ENCODE results near the gene NRDC.
"Not testable (repeated sequence)": the region's sequence is repeated elsewhere in the genome, so short reads cannot be mapped to it uniquely, and the experiment has no call there.

NRDC gene

DNA sequence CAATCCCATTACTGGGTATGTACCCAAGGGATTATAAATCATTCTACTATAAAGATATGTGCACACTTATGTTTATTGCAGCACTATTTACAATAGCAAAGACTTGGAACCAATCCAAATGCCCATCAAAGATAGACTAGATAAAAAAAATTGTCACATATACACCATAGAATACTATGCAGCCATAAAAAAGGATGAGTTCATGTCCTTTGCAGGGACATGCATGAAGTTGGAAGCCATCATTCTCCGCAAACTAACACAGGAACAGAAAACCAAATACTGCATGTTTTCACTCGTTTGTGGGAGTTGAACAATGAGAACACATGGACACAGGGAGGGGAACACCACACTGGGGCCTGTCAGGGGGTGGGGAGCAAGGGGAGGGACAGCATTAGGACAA is 16.2 kb upstream of the NRDC start:
- not testable (repeated sequence) for DNase-seq

GRCh38 chr1:51878308-51878615 is 265 bp downstream of the NRDC start:
- DNase-seq: no peak

DNA sequence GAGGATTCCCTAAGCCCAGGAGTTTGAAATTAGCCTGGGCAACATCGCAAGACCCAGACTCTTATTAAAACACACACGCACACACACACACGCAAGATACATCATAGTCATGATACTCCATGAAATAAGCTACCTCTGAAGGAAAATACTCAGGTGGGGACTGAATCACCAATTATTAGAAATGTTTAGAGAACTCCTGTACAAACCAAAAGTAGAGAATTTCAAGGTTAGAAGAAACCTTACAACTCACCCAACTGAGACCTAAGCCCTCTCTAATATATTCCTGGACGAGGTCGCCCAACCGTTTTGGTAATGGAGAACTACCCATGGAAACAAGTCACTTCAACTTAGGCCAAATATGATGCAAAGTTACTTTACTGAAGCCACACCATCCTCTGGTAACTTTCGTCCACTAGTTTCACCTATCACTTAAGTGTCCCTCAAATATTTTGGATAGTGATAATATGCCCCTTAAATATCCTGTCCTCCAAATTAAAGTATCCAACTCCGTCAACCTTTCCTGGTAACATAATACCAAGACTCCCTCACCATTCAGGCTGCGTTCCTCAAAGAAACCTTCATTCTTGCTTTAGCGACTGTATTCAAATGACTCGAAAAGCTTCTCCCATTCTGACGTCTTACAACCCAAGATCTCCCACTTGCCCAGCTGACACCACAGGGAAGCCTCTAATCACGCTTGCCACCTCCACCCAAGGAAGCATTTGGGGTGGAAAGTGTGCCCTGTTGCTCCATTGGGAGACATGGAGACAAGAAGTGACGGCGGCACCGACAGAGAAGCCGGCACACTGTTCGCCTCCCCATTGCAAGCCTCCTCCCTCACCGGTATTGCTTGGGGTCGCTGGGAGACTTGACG is 856 bp downstream of the NRDC start:
- no peak for DNase-seq

GRCh38 chr1:51875836-51876235 is 2.7 kb downstream of the NRDC start:
- no peak for DNase-seq

GRCh38 chr1:51875291-51875772 is 3.2 kb downstream of the NRDC start:
- no peak for DNase-seq

GRCh38 chr1:51873270-51873669 is 5.3 kb downstream of the NRDC start:
- not testable (repeated sequence) for DNase-seq

DNA sequence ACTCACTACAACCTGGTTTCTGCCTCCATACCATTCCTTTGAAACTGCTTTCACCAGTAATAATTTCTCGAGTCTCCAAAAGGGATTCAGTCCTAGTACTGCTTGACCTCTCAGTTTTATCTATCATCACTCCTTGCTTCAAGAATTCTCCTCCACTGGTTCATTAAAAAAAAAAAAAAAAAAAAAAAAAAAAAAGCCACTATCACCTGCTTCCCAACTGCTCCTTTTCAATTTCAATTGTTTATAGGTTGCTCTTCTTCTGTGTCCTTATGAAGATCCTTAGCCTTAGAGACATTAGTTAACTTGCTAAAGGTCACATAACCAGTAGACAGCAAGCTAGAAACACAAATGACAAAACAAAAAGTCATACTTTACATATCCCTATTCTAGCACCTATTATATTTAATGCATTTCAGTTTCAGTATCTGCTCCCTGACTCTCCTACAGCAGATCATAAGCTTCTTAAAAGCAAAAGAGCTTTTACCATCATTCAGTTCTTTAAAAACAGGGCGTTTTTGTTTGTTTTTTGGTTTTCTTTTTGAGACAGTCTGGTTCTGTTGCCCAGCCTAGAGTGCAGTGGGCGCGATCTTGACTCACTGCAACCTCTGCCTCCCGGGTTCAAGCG is 7.1 kb downstream of the NRDC start:
- no peak for DNase-seq

DNA sequence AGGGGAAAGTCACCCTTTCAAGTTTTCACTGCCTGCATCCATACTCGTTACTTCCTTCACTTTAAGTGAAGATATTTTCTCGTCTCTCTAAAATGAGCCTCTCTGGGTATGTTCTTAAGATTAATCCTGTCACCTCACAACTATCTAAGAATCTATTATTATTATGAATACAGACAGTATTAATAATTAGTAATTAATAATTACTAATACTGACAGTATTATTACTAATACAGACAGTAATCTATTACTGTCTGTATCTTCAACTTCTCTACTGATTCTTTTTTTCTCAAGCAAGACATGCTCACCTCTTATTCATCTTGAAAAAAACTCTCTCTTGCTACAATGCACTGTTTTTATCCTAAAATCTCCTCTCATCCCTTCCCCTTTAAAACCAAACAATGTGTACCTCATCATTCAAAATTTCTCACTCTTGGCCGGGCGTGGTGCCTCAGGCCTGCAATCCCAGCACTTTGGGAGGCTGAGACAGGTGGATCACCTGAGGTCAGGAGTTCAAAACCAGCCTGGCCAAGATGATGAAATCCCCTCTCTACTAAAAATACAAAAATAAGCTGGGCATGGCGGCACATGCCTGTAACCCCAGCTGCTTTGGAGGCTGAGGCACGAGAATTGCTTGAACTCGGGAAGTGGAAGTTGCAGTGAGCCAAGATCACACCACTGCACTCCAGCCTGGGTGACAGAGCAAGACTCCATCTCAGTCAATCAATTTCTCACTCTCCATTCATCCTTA is 7.8 kb downstream of the NRDC start:
- no peak for DNase-seq

DNA sequence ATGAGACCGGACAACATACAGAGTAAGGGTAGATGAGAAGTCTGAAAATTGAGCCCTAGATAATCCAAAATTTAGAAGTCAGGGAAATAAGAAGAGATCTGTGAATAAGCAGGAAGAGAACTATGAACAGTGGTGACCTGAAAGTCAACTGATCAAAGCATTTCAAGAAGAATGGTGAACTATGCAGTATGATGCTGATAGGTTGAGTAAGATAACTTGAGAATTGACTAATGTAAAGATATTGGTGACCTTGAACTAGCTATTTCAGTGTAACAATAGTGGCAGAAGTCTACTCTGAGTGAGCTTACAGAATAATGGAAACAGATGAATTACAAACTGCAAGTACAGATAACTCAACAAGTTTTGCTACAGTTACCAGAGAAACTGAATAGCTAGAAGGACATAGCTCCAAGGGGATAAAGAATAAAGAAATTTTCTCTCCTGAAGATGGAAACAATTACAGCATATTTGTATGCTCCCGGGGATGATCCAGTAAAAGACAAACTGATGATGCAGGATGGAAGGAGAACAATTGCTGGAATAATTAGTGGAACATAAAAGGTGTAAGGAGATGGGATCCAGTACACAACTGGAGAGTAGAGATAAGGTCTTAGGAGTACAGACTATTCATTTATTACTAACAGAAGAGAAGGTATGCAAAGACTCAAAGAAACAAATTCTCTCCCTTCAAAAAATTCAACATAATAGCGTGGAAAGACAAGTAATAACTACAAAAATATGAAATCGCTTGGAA is 10.9 kb downstream of the NRDC start:
- no peak for DNase-seq

DNA sequence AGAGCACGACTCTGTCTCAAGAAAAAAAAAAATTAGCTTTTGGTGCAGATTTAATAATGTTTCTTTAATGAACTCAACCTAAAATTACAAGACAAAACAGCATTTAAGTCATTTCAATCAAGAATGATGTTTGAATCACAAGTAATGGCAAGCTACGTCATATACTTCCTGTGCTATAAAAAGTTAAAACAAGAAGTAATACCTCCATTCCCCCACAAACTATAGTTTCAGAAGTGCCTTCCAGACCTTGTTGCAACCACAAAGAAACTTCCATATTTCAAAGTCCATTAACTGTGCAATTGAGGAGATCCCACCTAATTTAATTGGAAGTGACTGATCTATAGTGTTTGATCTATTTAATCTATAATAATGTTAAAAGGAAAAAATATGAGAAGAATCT is 15.1 kb downstream of the NRDC start:
- no peak for DNase-seq

DNA sequence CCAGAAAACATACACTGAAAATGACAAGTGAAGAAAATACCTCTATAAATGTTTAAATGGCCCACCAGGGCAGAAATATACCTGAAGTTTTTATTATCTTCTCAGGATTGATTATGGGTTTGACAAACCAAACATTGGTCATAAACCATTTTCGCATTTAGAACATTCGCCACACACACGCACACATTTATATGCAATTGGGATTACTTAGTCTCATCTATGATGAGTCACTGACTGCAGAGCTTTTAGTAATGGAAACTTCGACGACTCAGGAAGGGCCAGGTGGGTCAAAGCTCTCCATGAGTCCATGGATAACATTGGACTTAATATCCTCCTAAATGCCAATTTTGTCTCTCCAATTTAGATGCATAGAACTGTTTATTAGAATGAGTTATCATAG is 16.9 kb downstream of the NRDC start:
- DNase-seq: no peak

- no peak for DNase-seq
Measured at GRCh38 chr1:51859735-51860134, 18.8 kb downstream of the NRDC start.

DNA sequence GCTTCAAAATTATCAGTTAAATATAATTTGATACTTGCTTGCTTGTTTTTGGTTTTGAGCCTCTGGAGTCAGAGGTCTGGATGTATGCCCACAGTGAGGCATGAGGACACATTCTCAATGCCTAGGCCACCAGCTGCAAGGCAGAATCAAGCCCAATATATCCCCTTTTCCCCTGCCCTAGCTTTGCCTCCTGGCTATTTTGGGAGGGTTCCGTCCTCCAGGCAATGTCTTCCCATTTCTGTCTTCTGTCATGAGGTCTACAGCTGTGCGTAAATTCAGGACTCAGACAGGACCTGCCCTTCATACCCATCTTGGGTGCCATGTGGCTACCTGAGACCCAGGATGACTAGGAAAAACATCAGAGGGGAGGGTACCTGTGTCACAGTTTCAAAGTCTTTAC is 19.2 kb downstream of the NRDC start:
- DNase-seq: no peak

DNA sequence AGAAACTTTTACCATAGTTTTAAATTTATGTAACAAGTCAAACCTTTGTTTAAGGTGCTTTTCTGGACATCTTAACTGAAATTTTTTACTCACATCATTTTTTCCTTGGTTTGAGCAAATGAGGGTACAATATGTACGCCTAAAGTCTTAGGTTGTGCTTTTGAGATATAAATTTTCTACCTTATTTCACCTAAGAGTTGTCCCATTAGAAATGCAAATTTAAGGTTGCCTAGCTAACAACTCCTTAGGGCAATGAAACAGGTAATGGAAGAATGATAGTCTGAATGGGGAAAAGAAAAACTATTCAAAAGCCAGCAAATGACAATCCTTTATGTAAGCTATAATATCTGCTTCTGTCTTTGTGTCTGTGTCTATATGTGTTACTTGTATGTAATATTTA is 19.6 kb downstream of the NRDC start:
- DNase-seq: no peak

DNA sequence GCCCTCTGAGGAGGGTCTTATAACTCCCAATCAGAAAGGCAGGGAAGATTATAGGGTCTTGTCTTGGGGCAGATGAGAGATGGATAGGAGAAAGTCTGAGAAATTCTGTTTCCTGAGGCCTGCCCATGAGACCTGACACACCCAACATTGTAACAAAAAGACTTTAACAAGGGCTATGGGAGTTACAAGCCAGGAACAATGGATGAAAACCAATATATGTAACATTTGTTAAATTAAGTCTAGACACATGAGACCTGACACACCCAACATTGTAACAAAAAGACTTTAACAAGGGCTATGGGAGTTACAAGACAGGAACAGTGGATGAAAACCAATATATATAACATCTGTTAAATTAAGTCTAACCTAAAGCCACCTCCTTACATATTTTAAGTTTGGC is 21.8 kb downstream of the NRDC start:
- DNase-seq: no peak

- no peak for DNase-seq
Measured at GRCh38 chr1:51855624-51856023, 22.9 kb downstream of the NRDC start.

DNA sequence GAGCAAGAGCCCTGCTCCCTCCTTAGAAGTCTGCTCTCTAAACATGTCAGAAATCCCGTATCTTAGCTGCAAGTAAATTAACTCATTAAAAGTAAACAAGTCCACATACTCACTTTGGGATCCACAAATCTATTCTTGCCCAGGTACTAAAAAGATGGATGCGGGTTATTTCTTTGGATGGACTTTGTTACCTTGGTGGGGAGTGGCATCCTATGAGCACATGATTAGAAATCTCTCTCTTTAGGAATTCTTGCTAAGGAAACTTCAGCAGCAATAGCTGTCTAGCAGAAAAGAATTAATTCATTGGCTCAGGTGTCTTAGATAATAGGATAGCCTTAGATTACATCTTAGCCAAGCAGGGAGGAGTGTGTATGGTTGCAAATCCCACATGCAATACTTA is 25.2 kb downstream of the NRDC start:
- DNase-seq: no peak

DNA sequence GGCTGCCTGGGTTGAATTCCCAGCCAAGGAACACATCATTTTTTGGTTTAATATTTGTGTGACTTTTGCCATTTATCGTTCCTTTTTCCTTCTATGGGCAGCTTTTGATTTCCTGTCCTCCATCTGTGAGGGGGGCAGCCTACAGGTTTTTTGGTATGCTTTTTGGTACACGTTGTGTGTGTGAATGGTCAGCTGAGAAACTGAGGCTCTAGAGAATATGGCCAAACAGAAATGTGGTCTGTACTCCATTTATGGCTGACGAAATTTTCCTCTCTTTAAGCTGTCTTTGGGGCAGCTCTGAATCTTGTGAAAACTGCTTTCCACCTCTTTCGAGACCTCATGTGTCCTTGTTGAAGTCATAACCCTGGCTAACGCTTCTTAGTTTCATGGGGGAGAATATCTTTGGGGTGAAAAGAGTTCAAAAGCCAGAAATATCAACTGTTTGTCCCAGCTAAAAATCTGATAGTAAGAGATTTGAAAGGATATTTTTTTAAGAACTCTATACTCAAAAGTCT is 26.6 kb downstream of the NRDC start:
- DNase-seq: no peak

DNA sequence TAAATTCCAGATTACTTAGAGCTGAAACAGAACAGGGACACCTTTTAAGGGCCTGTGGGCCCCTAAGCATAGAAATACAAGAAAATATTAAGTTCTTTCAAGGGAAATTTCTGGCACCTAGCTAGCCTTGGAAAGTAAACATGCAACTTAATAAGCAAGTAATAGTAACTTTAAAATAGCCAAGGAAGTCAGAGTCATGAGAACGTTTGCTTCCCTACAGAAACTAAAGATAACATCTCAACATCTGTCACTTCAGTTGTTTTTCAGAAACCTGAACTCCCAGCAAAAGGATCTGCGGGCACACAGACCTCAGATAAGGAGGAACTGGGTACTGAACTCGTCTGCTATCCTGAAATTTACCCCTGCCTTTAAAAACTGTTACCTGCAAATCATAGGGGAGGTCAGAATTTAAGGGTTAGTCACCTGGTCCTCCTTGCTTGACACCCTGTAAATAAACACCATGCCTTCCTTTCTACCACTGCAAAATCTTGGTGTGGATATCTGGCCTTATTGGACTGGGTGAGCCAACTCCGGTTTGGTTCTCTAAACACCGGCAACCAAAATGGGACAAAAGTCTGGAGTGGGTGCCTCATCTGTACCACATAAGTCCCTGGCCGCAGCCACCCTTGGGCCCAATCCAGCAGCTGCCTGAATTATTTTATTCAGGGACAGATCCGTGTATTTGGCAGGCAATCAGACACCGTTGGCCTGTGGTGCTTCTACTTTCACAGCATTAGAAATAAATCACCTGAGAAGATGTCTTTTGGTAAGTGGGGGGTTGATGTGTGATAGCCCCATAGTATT is 27.9 kb downstream of the NRDC start:
- no peak for DNase-seq

DNA sequence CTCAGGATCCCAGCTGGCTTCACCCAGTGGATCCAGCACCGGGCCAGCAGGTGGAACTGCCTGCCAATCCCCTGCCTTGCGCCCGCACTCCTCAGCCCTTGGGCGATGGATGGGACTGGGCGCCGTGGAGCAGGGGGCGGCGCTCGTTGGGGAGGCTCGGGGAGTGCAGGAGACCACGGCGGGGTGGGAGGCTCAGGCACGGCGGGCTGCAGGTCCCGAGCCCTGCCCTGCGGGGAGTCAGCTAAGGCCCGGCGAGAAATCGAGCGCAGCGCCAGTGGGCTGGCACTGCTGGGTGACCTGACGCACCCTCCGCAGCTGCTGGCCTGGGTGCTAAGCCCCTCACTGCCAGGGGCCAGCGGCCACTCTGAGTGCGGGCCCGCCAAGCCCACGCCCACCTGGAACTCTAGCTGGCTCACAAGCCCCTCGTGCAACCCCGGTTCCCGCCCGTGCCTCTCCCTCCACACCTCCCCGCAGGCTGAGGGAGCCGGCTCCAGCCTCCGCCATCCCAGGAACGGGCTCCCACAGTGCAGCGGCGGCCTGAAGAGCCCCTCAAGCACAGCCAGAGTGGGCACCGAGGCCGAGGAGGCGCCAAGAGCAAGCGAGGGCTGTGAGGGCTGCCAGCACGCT is 31.1 kb downstream of the NRDC start:
- DNase-seq: no peak

GRCh38 chr1:51843948-51844347 is 34.6 kb downstream of the NRDC start:
- DNase-seq: no peak

DNA sequence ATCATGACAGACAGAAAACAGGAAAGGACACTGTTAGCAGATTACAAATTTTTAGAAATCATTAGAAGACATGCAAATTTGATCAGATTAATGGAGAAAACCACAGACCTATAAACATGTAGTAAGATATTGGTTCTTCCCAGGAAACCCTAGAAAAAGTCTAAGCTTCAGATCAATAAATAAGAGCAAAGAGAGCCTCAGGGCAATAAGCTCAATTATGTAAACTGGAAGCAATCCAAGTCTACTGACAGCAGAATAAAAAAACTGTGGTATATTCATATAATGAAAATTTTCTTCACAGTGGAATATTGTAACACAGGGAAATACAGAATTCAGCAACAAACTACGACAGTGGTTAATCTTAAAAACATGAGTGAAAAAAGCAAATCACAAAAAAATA is 36.3 kb downstream of the NRDC start:
- no peak for DNase-seq
